Transverse colon (tissue), 4 donors: Measurements from ENCODE around the gene VSX2. TPM values are rescaled to one million over a fixed set of nuclear protein-coding genes. Genes with fewer than 3 reads are reported as not detected.
"Not testable (repeated sequence)": the region's sequence is repeated elsewhere in the genome, so short reads cannot be mapped to it uniquely, and the experiment has no call there.

Experiments
- DNase-seq: peaks from one replicate; pipeline ENCODE4 v3.0.0-alpha.2; 2019
- H3K27ac ChIP-seq, 4 donors: fragments of 200-600 bp; sonication (generic); 2 replicates each; pipeline ENCODE4 v1.5.1; 2016 to 2018; ENCODE audit warnings: inconsistent platforms in 4 of 4
- H3K27me3 ChIP-seq: fragments of 200-600 bp; sonication (generic); 2 replicates; pipeline ENCODE4 v1.5.1; 2017; ENCODE audit warnings: inconsistent platforms
- H3K36me3 ChIP-seq, 4 donors: fragments of 200-600 bp; sonication (generic); 2 replicates each; pipeline ENCODE4 v1.5.1; 2017 to 2019; ENCODE audit warnings: inconsistent platforms in 4 of 4
- H3K4me1 ChIP-seq, 4 donors: fragments of 200-600 bp; sonication (generic); 2 replicates each; pipeline ENCODE4 v1.5.1; 2017 to 2020; ENCODE audit warnings: inconsistent platforms in 4 of 4
- H3K4me3 ChIP-seq, 4 donors: fragments of 200-600 bp; sonication (generic); 1 replicate in 1 of 4; 2 replicates in 3 of 4; pipeline versions ENCODE4 v1.5.1 to v1.6.1; 2017 to 2019; ENCODE audit warnings: inconsistent platforms in 4 of 4
- H3K9me3 ChIP-seq, 2 donors: fragments of 200-600 bp; sonication (generic); 2 replicates each; pipeline ENCODE4 v1.5.1; 2017 to 2019; ENCODE audit warnings: inconsistent platforms in 2 of 2
- EP300 ChIP-seq: sonication (generic); formaldehyde crosslinking; IDR thresholded peaks from one replicate; pipeline ENCODE4 v1.6.1; 2017; ENCODE audit warnings: antibody characterized with exemption, low read depth
- POLR2A ChIP-seq: fragments of 450-650 bp; IDR thresholded peaks from one replicate; pipeline ENCODE4 v1.6.1; 2016; ENCODE audit warnings: antibody characterized with exemption, mild to moderate bottlenecking, moderate library complexity
- POLR2AphosphoS5 ChIP-seq, 3 donors: sonication (generic); formaldehyde crosslinking; IDR thresholded peaks; one replicate each; pipeline ENCODE4 v1.6.1; 2016; ENCODE audit warnings: antibody characterized with exemption in 3 of 3
- WGBS, 2 donors: methylation state at CpG; one replicate each; pipeline ENCODE4 v1.1.5; 2018; ENCODE audit warnings: low coverage in 1 of 2; 5-methylcytosine and 5-hydroxymethylcytosine counted together
- in situ Hi-C, 4 donors: fragments of 200-750 bp; cut with MboI; loops; one replicate each; pipeline versions ENCODE4 v1.15.0 to v1.15.1; 2017; ENCODE audit warnings: low sequenced_read_pairs in 3 of 4, low pct_ligation_motif_present in 1 of 4, low pct_unique_long_range_greater_than_20kb in 1 of 4
- intact Hi-C: fragments of 100-400 bp; cut with DNase I; formaldehyde crosslinking; loops from one replicate; pipeline ENCODE4 v1.15.1; 2023; ENCODE audit warnings: low total_unique reads
- total RNA-seq, 4 donors: library from RNA; depleted of rRNA; stranded (reverse); fragments of >200 nt; gene quantifications; one replicate each; pipeline ENCODE4 v1.1.0, GENCODE V29; 2016
- TF ChIP-seq, protein P1 (sequence below), 5 experiments: fragments of 200-600 bp in 3 of 5; fragments of 450-650 bp in 2 of 5; sonication (generic) in 3 of 5; IDR thresholded peaks; 1 replicate in 2 of 5; 2 replicates in 3 of 5; pipeline ENCODE4 v1.5.1; 2016 to 2017; ENCODE audit warnings: antibody characterized with exemption in 5 of 5, inconsistent platforms in 3 of 5, mild to moderate bottlenecking in 2 of 5, moderate library complexity in 1 of 5

The VSX2 gene
- total RNA-seq, 4 donors from 2014 or later: not detected

DNA sequence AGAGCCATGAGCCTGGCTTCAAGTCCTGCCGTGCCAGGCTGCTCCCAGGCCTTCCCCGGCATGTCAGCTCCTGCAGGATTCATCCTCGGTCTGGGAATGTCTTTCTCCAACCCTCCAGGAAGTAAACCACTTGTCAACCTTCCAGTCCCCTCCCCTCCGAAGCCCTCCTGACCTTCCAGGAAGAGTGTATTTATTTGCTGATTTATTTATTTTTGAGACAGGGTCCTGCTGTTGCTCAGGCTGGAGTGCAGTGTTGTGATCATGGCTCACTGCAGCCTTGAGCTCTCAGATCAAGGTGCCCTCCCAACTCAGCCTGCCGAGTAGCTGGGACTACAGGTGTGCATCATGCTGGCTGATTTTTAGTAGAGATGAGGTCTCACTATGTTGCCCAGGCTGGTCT is 24.7 kb downstream of the VSX2 start:
- TF ChIP-seq POLR2AphosphoS5 (IDR thresholded peaks at IDR 0.05) (no peak), POLR2A (no peak), EP300 (no peak)
- TF ChIP-seq, protein P1, sequence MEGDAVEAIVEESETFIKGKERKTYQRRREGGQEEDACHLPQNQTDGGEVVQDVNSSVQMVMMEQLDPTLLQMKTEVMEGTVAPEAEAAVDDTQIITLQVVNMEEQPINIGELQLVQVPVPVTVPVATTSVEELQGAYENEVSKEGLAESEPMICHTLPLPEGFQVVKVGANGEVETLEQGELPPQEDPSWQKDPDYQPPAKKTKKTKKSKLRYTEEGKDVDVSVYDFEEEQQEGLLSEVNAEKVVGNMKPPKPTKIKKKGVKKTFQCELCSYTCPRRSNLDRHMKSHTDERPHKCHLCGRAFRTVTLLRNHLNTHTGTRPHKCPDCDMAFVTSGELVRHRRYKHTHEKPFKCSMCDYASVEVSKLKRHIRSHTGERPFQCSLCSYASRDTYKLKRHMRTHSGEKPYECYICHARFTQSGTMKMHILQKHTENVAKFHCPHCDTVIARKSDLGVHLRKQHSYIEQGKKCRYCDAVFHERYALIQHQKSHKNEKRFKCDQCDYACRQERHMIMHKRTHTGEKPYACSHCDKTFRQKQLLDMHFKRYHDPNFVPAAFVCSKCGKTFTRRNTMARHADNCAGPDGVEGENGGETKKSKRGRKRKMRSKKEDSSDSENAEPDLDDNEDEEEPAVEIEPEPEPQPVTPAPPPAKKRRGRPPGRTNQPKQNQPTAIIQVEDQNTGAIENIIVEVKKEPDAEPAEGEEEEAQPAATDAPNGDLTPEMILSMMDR (IDR thresholded peaks at IDR 0.05): no peak
- intact Hi-C loops: no loop called here
- Histone ChIP-seq H3K4me3 (no peak overlapping the region), H3K4me1 (no peaks in the 10 kb centered on the region), H3K27me3 (peaks cover 5% of the 10 kb centered on the region), H3K9me3 (no peaks in the 10 kb centered on the region), H3K27ac (no peak overlapping the region), H3K36me3 (no peaks in the 10 kb centered on the region)
- DNase-seq: no peak
- in situ Hi-C loops: no loop called here
- WGBS, 2 donors: 71% methylated on average over 5 of the region's 5 CpGs; no CpG with 5 or more reads in 1 of the 2 donors

DNA sequence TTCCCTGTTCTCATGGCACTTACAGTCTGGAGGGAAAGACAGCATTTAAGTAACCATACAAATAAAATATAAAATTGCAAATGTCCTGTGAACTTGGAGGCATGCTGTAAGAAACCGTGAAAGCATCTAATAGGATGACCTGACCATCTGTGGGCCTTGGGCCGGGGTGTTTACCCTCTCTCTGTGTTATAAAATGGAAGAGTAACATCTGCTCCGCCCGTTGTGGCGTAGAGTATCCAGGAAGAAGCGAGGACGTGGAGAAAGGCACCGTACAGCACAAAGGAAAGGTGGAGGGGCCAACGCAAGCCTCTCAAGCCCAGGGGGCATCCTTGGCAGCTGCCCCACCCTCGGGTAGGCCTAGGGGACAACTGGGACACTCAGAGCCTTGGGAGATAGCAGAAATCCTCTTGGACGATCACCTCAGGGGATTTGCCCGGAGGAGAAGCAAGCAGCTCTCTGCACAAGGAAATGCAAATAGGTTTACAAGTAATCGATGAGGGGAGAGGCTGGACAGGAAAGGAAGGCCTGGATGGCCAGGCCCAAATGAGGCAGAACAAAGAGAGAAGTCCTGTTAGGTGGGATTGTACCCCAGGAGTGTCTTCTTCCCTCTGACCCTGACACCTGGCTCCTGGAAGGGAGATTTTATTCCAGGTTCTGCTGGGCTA is 26.2 kb downstream of the VSX2 start:
- Histone ChIP-seq H3K27ac (no peak overlapping the region), H3K4me1 (no peaks in the 10 kb centered on the region), H3K9me3 (no peaks in the 10 kb centered on the region), H3K27me3 (no peaks in the 10 kb centered on the region), H3K36me3 (no peaks in the 10 kb centered on the region), H3K4me3 (no peak overlapping the region)
- intact Hi-C loops: no loop called here
- TF ChIP-seq, protein P1 (IDR thresholded peaks at IDR 0.05): no peak
- TF ChIP-seq POLR2AphosphoS5 (IDR thresholded peaks at IDR 0.05): no peak
- TF ChIP-seq POLR2A: no peak
- no peak for TF ChIP-seq EP300
- 33 to 47% methylated on average over 7 to 13 of the region's 13 CpGs for WGBS, 2 donors
- in situ Hi-C loops: no loop called here
- DNase-seq: no peak

DNA sequence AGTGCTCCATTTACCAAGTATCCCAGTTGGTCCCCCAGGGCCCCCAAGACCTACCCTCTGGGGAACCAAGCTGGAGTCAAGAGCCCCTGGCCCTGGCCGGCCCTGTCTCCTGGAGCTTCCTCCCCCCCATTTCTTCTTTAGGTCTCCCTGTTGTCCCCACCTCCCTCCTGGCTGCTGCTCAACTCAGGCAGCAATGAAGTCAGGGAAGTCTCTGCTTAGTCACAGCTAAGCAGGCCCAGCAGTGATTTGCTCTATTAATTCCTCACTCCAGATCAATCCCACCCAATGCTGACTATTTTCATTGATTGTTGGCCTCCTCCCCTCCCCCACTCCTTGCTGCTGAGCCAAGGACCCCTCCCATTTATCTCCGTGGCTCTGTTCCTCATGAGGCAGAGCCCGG is 28.3 kb downstream of the VSX2 start:
- peaks cover 11% of the 10 kb centered on the region for H3K27me3 ChIP-seq
- H3K27ac ChIP-seq: no peak overlapping the region
- H3K9me3 ChIP-seq: no peaks in the 10 kb centered on the region
- in situ Hi-C loops: no loop called here
- DNase-seq: no peak
- H3K4me1 ChIP-seq: no peaks in the 10 kb centered on the region
- no peak overlapping the region for H3K4me3 ChIP-seq
- H3K36me3 ChIP-seq: no peaks in the 10 kb centered on the region
- 64 to 82% methylated on average over 2 to 3 of the region's 3 CpGs for WGBS, 2 donors
- intact Hi-C loops: no loop called here
- TF ChIP-seq, protein P1 (IDR thresholded peaks at IDR 0.05): no peak
- TF ChIP-seq EP300 (no peak), POLR2A (no peak), POLR2AphosphoS5 (IDR thresholded peaks at IDR 0.05) (no peak)

DNA sequence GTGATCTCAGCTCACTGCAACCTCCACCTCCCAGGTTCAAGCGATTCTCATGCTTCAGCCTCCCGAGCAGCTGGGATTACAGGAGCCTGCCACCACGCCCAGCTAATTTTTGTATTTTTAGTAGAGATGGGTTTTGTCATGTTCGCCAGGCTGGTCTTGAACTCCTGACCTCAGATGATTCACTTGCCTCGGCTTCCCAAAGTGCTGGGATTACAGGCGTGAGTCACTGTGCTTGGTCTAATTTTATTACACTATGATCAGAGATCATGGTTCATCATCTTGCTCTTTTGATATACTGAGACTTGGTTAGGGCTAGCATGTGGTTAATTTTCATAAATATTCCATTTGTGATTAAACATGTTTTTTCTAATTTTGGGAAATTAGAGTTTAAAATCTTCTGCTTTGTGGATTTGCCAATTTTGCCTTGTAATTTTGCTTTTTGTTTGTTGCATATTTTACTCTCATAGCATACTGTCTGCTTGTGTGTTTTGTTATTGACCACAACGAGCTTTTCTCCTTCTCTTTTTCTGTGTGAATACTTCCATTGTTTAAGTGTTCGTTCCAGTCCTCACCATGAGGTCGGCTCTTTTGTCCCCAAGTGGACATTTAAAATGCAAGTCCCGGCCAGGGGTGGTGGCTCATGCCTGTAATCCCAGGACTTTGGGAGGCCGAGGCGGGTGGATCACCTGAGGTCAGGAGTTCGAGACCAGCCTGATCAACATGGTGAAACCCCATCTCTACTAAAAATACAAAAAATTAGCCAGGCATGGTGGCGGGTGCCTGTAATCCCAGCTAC is 31.3 kb downstream of the VSX2 start:
- H3K27ac ChIP-seq, H3K4me1 ChIP-seq, intact Hi-C loops, in situ Hi-C loops, DNase-seq, H3K4me3 ChIP-seq, H3K9me3 ChIP-seq, H3K36me3 ChIP-seq: not testable (repeated sequence)
- H3K27me3 ChIP-seq: peaks cover 11% of the 10 kb centered on the region
- 53 to 57% methylated on average over 12 to 14 of the region's 14 CpGs for WGBS, 2 donors
